HG02840 (cell line): Measurements from ENCODE around the gene TMEM131.
"Not testable (repeated sequence)": the region's sequence is repeated elsewhere in the genome, so short reads cannot be mapped to it uniquely, and the experiment has no call there.

ENCODE experiments used
- ATAC-seq: cut with Tn5 transposase; IDR thresholded peaks from one replicate; pipeline ENCODE4 v1.9.1; 2021; ENCODE audit warnings: mild to moderate bottlenecking, moderate library complexity, moderate number of reproducible peaks; ENCODE audit not compliant: unreplicated experiment, low FRiP score

TMEM131 gene

GRCh38 chr2:98025481-98026037, 29.8 kb upstream of the TMEM131 start:
- ATAC-seq = no peak

- ATAC-seq = not testable (repeated sequence)
Observed at GRCh38 chr2:98022067-98022466, 26.3 kb upstream of the TMEM131 start.

GRCh38 chr2:98020992-98021713, 25.4 kb upstream of the TMEM131 start:
- ATAC-seq = no peak

- ATAC-seq = no peak
Observed at GRCh38 chr2:98020516-98020915, 24.8 kb upstream of the TMEM131 start.

- no peak for ATAC-seq
Observed at GRCh38 chr2:98016908-98017670, 21.3 kb upstream of the TMEM131 start.

- no peak for ATAC-seq
Observed at GRCh38 chr2:98015671-98016070, 19.9 kb upstream of the TMEM131 start.

- no peak for ATAC-seq
Observed at GRCh38 chr2:98014379-98014778, 18.6 kb upstream of the TMEM131 start.

- no peak for ATAC-seq
Observed at GRCh38 chr2:98013407-98014042, 17.8 kb upstream of the TMEM131 start.

GRCh38 chr2:98012561-98012991, 16.8 kb upstream of the TMEM131 start:
- ATAC-seq = peak; percentile 79

- no peak for ATAC-seq
Observed at GRCh38 chr2:98009887-98010760, 14.4 kb upstream of the TMEM131 start.

GRCh38 chr2:98008415-98008814, 12.7 kb upstream of the TMEM131 start:
- ATAC-seq = no peak

GRCh38 chr2:98006378-98006777, 10.6 kb upstream of the TMEM131 start:
- no peak for ATAC-seq

- no peak for ATAC-seq
Observed at GRCh38 chr2:98004613-98005012, 8.9 kb upstream of the TMEM131 start.

- ATAC-seq = no peak
Observed at GRCh38 chr2:98004047-98004446, 8.3 kb upstream of the TMEM131 start.

GRCh38 chr2:97999536-97999935, 3.8 kb upstream of the TMEM131 start:
- ATAC-seq = no peak

- no peak for ATAC-seq
Observed at GRCh38 chr2:97998431-97999005, 2.8 kb upstream of the TMEM131 start.

- no peak for ATAC-seq
Observed at GRCh38 chr2:97997784-97998392, 2.1 kb upstream of the TMEM131 start.

GRCh38 chr2:97996679-97997078, 931 bp upstream of the TMEM131 start:
- ATAC-seq = no peak

GRCh38 chr2:97995026-97995733, 568 bp downstream of the TMEM131 start:
- peak; percentile 35 for ATAC-seq
